Measurements from ENCODE around the gene ZNF621. TPM values are rescaled to one million over a fixed set of nuclear protein-coding genes. Genes with fewer than 3 reads are reported as not detected.

Gene ZNF621
- total and polyA plus RNA-seq, 9 of the 15 experiments (the other 6 are each of a cell fraction or from before 2014, with no cell fraction given): 4.7 to 28.9 (median 20.6) TPM

DNA sequence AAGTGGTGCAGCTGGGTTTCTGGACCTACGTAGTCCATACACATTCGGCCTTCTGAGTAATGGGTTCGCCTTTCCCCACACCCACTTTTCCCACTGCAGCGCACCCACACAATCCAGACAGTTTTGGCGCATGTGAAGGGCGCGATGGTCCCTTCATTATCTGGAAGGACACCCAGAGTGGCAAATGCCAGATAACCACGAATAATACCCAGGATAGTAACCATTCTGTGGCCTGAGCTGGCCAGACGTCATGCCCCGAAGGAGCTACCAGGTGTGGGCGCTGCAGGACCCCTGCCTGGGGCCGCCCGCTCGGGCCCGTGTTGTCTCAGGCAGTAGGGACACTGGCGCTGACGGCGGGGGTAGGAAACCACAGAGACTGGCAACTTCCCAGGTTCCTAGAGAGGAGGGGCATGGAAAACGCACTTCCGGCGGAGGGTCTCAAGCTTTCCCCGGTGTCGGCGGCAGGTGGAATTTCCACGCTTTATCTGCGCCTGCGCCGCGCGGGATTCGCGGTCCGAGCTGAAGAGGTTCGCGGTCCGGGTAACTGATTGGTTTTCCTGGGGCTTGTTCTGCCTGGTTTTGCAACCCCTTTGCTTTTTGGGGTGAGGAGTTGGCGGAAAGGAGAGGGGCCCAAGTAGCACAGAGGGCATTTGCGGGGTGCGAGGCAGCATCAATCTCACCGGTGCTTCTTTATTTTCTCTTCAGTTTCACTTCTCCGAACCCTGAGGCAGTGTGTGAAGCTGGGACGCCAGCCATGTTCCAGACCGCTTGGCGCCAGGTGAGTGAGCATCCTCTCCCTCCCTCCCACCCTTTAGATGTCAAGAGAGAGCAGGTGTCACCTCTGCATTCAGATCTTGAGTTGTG is 18.9 kb upstream of the ZNF621 start, which contains the start of gene ZNF620 (continued):
- TF ChIP-seq, protein P1, sequence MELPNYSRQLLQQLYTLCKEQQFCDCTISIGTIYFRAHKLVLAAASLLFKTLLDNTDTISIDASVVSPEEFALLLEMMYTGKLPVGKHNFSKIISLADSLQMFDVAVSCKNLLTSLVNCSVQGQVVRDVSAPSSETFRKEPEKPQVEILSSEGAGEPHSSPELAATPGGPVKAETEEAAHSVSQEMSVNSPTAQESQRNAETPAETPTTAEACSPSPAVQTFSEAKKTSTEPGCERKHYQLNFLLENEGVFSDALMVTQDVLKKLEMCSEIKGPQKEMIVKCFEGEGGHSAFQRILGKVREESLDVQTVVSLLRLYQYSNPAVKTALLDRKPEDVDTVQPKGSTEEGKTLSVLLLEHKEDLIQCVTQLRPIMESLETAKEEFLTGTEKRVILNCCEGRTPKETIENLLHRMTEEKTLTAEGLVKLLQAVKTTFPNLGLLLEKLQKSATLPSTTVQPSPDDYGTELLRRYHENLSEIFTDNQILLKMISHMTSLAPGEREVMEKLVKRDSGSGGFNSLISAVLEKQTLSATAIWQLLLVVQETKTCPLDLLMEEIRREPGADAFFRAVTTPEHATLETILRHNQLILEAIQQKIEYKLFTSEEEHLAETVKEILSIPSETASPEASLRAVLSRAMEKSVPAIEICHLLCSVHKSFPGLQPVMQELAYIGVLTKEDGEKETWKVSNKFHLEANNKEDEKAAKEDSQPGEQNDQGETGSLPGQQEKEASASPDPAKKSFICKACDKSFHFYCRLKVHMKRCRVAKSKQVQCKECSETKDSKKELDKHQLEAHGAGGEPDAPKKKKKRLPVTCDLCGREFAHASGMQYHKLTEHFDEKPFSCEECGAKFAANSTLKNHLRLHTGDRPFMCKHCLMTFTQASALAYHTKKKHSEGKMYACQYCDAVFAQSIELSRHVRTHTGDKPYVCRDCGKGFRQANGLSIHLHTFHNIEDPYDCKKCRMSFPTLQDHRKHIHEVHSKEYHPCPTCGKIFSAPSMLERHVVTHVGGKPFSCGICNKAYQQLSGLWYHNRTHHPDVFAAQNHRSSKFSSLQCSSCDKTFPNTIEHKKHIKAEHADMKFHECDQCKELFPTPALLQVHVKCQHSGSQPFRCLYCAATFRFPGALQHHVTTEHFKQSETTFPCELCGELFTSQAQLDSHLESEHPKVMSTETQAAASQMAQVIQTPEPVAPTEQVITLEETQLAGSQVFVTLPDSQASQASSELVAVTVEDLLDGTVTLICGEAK (IDR thresholded peaks at IDR 0.05): peak; percentile 86
- TF ChIP-seq, protein P1 (CRISPR knock-in tag; IDR thresholded peaks at IDR 0.05): no peak
- TF ChIP-seq ZFP1 (CRISPR knock-in tag; IDR thresholded peaks at IDR 0.05) (no peak), GABPB2 (CRISPR knock-in tag; conservative IDR thresholded peaks at IDR 0.05) (no peak; the same call in 1 of the 2 replicates), ZHX1 (conservative IDR thresholded peaks at IDR 0.05; ENCODE audit: low read length) (no peak), MBD1 (CRISPR knock-in tag; IDR thresholded peaks at IDR 0.05) (no peak), RBM14 (IDR thresholded peaks at IDR 0.05; ENCODE audit: borderline replicate concordance, insufficient read depth, low read depth, low read length) (no peak), MYNN (IDR thresholded peaks at IDR 0.05) (no peak), MYNN (CRISPR knock-in tag; IDR thresholded peaks at IDR 0.05) (no peak; the same call in 1 of the 2 replicates), ZNF695 (CRISPR knock-in tag; IDR thresholded peaks at IDR 0.05) (no peak)
- TF ChIP-seq, protein P2, sequence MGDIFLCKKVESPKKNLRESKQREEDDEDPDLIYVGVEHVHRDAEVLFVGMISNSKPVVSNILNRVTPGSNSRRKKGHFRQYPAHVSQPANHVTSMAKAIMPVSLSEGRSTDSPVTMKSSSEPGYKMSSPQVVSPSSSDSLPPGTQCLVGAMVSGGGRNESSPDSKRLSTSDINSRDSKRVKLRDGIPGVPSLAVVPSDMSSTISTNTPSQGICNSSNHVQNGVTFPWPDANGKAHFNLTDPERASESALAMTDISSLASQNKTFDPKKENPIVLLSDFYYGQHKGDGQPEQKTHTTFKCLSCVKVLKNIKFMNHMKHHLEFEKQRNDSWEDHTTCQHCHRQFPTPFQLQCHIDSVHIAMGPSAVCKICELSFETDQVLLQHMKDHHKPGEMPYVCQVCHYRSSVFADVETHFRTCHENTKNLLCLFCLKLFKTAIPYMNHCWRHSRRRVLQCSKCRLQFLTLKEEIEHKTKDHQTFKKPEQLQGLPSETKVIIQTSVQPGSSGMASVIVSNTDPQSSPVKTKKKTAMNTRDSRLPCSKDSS (IDR thresholded peaks at IDR 0.05; ENCODE audit: low read depth, partially characterized antibody): no peak
